ENCODE data around the gene FHIT. TPM values are rescaled to one million over a fixed set of nuclear protein-coding genes. Genes with fewer than 3 reads are reported as not detected.

FHIT gene
- total RNA-seq, 2 donors from 2014 or later: 8.7 to 12.7 TPM

DNA sequence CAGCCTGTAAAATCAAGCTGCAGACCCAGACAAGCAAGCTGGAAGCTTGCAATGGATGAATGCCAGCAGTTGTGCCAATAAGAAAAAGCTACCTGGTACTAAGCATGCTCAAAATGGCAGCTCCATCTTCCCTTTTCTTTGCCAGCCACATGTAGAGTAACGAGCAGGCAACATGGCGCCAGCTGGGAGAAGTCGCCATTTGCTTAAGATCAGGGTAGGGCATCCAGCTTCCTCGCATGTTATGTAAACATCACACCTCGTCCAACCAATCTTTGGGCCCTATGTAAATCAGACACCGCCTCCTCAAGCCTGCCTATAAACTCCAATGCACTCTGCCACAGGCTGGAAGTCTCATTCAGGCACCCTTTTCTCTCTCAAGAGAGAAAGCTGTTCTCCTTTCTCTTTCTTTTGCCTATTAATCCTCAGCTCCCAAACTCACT, 973.9 kb downstream of the FHIT start:
- no peak for DNase-seq
- intact Hi-C loops (cut with DNase I): no loop called here

DNA sequence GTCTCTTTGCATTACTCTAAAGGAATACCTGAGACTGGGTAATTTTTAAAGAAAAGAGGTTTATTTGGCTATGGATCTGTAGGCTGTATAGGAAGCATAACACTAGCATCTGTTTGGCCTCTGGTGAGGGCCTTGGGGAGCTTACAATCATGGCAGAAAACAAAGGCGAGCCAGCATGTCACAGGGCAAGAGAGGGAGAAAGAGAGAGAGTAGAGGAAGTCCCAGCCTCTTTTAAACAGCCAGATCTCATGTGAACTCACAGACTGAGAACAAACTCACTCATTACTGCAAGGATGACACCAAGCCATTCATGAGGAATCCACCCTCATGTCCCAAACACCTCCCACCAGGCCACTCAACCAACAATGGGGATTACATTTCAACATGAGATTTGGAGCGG, 974.6 kb downstream of the FHIT start:
- DNase-seq (no peak), ATAC-seq (no peak)
- intact Hi-C loops (cut with DNase I): no loop called here

More for the DNA sequence above, 973.9 kb downstream of the FHIT start:
- no peak for ATAC-seq

DNA sequence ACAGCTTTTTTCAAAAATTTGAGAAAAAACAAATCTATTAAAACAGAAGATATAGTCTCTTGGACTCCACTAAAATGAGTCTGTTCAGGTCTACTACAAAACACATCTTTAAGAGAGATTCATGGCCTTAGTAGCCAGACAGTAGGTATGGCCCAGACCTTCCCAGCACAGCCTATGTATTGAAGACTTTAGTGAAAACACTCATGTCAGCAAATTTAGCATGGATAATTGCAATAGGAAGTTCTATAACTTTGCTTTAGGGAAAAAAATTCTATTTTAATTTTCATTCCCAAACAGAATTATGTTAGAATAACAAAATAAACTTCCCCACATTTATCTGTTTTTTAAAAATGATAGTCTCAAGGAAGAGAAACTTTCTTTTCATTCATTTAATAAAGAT, 976.6 kb downstream of the FHIT start:
- DNase-seq (no peak), ATAC-seq (no peak)
- intact Hi-C loops (cut with DNase I): no loop called here

DNA sequence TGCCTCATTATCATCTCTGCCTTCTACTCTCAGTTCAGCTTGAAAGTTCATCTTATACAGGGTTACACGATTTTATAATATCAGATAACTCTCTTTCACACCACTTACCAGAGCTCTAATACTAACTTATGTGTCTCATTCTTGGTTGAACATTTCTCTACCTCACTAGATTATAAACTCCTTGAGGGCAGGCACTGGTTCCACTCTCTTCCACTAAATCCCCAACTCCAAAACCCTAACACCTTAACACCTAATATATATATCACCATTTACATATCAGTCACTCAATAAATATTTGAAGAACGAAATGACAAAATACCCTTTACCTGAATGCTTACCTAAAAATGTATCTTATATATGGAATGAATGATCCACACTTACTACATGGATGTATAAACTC, 977.2 kb downstream of the FHIT start:
- DNase-seq: no peak
- no peak for ATAC-seq
- intact Hi-C loops (cut with DNase I): no loop called here

DNA sequence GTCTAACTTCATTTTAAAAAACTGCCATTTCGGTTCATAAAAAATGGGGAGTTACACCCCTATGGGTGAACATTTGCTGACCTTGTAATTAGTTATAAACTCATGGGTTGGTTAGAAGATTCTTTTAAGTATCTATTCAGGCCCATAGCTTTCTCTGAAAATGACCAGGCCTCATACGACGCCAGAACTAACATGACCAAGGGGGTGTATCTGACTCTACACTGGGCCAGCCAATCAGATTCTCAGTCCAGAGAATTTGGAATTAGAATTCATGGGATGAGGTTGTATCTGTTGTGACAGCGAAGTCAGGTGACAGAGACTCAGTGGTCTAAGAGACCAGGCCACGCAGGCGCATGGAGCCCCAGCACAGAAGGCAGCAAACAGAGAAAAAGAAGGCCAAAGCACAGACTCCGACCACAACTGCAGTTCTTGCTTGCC, 981.4 kb downstream of the FHIT start:
- ATAC-seq (peak in 1 of 2 donors; percentile 34), DNase-seq (no peak)
- intact Hi-C loops (cut with DNase I): no loop called here

DNA sequence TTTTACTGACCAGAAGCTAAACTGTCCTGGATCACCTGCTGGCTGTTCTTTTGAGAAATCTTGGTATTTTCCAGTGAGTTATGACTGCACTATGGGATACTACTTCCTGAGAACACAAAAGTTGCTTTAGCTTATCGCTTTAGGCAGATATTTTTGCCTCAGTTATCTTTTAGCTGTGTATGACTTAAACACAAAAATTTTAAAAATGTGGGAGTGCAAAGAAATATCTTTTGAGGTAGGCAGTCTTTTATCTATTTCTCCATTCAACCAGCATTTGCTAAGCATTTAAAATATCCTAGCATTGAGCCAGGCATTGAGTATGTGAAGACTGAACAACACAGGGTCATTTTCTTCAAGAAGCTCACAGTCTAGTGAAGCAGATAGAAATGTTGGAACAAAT, 981.9 kb downstream of the FHIT start:
- intact Hi-C loops (cut with DNase I): no loop called here
- ATAC-seq (peak; percentile 44 to 95), DNase-seq (no peak)

DNA sequence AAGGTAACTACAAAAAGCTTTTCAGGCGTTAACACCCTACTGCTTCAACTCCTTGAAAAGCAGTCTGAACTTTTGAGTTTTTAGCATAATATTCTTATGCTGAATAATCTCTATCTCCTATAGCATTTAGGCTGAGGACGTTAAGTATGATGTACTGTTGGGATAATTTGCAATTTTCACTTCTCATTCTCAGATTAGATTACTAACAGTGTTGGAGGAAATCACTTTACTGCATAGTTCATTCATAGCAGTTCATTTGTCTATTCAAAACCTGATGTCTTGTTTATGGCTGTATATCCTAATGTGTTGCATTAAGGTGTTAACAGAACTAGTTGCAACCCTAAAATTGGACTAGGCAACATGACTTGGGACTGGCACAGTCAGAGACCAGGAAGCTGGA, 983.1 kb downstream of the FHIT start:
- no peak for DNase-seq
- no peak for ATAC-seq
- intact Hi-C loops (cut with DNase I): no loop called here

DNA sequence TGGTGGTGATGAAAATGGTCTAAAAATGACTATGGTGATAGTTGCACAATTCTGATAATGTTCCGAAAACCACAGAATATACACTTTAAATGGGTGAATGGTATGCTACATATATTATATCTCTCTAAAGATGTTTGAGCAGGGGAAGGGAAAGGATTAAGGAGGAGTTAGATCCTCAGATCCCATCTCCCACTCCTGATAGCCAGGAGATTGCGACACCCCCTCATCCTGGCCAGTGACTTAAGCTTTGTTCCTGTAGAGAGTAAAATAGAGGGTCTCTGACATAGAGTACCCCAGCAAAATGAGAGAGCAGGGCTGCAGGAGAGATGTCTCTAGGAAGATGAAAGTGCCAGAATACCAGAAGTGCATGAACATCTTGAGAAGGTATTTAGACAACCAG, 984.8 kb downstream of the FHIT start:
- intact Hi-C loops (cut with DNase I): no loop called here
- DNase-seq: no peak
- ATAC-seq: no peak

DNA sequence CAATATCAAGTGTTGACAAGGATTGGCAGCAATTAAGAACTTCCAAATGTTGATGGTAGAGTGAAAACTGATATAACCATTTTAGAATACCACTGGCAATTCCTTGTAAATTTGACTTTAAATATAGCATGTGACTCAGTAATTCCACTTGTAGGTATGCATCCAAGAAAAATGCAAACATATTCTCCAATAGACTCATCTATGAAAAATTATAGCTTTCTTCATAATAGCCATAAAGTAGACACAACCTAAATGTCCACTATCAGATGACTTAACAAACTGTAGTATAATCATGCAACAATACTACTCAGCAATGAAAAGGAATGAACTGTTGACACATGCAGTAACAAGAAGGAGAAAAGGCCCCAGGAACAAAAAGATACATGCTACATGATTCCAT, 988.1 kb downstream of the FHIT start:
- ATAC-seq (no peak), DNase-seq (no peak)
- intact Hi-C loops (cut with DNase I): no loop called here

DNA sequence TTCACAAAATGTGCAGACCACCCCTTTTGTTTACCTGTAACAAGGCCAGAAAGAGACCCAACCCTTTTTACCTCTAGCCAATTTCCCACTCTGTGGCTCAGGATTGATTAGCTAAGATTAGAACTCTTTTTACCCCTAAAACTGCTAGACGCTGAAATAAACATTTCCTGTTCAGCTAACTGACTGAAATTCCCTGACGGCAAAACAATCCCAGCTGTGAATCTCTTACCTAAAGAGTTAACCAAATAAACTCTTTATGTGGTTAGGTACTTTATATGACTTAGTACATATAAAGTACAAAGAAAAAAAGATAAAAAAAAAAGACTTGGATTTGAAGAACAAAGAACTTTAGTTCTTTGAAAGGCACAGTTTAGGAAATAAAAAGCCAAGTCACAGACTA, 988.7 kb downstream of the FHIT start:
- intact Hi-C loops (cut with DNase I): no loop called here

DNA sequence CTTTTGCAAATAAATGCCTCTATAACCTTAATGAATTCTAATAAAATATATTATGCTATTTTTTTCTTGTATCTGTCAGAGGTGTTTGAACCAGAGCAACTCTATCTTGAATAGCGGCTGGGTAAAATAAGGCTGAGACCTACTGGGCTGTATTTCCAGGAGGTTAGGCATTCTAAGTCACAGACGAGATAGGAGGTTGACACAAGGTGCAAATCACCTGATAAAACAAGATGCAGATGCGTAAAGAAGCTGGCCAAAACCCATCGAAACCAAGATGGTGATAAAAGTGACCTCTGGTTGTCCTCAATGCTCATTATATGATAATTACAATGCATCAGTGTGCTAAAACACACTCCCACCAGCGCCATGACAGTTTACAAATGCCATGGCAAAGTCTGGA, 990.7 kb downstream of the FHIT start:
- intact Hi-C loops (cut with DNase I): no loop called here
- no peak for DNase-seq
- no peak for ATAC-seq

More for the DNA sequence above, 988.7 kb downstream of the FHIT start:
- no peak for ATAC-seq
- no peak for DNase-seq

DNA sequence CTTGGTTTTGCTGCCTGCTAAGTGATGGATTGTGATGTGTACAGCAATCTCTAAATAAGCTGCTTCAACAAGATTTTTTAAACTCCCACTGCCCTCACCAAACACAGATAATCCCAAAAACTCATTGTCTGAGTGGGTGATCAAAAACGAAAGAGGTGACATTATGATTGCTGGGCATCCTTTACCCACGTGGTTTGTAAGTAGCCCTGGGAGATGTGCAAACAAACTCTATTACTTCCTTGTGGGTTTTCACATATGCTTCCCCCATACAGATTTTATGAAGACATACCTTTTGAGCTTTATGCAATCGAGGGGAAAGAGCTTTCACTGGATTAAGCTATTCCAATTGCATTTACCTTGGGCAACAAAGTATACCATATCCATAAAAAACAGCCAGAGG, 1000.4 kb downstream of the FHIT start:
- intact Hi-C loops (cut with DNase I): no loop called here
- ATAC-seq: no peak
- no peak for DNase-seq

DNA sequence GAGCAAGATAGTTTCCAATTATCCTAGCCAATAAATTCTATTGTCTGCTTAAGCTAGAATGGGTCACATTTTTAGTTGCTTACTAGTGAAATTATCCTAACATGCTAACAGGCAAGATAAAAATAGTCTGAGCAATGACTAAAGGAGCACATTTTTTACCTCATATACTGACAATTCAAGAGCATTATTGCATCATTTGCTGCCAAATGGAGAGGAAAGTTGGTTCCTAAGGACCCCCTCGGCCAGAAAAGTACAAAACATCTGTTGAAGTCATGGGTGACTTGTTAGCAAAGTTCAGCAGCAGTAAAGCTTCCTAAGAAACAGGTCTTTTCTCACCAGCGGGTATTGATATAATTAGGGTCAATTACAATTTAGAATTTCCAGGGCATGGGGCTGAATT, 1001.0 kb downstream of the FHIT start:
- DNase-seq (no peak), ATAC-seq (no peak)
- intact Hi-C loops (cut with DNase I): no loop called here

DNA sequence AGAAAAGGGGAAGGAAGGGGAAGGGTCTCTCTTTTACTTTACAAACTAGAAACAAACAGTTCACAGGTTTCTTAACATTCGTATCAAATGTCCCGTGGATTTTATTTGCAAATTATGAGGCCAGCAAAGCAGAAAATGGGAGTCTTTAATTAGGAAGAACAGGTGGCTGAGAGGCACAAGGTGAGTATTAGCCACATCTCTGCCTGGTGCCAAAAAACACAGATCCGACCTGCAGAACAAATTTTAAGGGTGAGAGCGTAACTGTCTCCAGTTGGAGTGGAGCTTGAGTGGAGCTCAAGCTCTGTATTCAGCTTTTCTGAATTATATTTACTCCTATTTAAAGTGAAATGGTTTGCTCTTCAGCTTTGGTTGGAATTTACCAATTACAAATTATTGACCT, 1004.9 kb downstream of the FHIT start:
- ATAC-seq (no peak), DNase-seq (no peak)
- intact Hi-C loops (cut with DNase I): no loop called here

DNA sequence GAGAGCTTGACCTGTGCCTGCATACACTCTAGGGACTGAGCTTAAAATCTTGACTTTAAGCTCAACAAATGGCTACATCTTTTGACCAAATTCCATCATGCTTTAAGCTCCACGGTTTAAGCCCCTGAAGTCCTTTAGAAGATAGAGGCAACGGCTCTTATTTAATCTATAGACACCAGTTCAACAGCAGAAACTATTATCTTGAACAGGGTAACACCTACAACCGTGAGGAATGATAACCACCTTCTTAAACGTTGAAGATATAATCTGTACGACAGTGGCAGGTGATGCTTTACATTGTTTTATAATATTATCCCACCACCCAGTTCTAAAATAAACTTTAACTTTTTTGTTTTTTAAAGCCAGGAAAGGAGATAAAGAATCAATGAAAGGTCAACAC, 1007.8 kb downstream of the FHIT start:
- intact Hi-C loops (cut with DNase I): no loop called here
- ATAC-seq (no peak), DNase-seq (no peak)

DNA sequence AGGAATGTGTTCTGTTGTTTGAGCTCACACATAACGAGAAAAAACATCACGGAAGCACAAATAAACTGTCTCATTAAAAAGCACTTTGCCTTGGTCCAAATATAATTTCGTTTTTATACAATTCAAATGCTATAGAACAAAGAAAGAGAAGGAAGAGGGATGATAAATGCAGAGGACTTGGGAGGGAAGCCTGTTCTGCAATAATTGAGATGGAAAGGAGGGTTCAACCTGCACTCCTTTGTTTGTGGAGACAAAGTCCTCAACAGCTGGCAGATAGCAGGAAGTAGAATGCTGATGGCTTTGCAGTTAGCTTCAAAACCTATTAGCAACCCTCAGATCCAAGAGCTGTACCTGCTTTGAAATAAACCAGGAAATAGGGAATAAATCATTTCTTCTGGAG, 1010.8 kb downstream of the FHIT start:
- intact Hi-C loops (cut with DNase I): no loop called here
- no peak for ATAC-seq

DNA sequence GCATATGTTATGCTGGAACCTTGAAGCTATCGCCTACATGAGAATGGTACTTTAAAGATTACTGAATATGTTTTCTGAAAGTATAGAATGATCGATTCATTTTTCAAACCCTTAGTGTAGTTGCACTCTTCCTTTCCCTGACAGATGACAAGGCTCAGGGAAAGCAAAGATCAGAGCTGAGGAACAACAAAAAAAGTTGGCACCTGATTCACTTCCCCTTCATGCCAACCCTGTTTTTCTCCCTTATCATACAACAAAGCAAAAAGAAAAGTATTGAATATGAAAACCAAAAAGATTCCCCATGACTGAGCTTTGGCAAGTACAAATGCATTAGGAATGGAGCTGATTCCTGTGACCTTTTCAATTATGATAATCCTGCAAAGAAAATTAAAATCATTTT, 1012.7 kb downstream of the FHIT start:
- no peak for ATAC-seq
- intact Hi-C loops (cut with DNase I): no loop called here
- DNase-seq: no peak

More for the DNA sequence above, 1010.8 kb downstream of the FHIT start:
- DNase-seq: no peak

DNA sequence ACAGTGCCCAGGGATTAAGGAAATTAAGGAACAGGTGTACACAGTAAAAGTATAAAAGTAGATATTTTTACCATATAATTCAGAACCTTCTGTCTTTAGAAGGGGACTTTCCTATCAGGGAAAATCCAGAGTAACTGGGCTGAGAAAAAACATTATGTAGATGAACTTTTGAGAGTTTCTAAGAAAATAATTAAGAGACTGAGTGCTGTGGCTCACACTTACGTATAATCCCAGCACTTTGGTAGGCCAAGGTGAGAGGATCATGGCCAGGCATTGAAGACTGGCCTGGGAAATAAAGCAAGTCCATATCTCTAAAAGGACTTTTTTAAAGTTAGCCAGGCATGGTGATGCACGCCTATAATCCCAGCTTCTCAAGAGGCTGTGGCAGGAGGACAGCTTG, 1021.8 kb downstream of the FHIT start:
- intact Hi-C loops (cut with DNase I): no loop called here
- DNase-seq: no peak

DNA sequence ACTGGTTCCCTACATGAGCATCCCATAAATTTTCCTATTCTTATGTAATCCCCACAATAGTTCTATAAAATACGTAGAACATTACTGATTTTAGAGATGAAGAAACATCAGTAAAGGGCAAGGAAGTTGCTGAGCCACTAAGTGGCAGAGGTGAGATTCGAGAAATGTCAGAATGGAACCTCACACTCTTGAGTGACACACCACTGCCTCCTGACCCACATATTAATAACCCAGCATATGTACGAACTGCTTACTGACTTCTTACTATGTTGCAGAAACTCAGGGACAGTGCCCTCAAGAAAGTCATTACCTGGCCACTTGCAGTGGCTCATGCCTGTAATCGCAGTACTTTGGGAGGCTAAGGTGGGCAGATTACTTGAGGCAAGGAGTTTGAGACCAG, 1022.4 kb downstream of the FHIT start:
- ATAC-seq: no peak
- DNase-seq: no peak
- intact Hi-C loops (cut with DNase I): no loop called here

More for the DNA sequence above, 1021.8 kb downstream of the FHIT start:
- no peak for ATAC-seq

DNA sequence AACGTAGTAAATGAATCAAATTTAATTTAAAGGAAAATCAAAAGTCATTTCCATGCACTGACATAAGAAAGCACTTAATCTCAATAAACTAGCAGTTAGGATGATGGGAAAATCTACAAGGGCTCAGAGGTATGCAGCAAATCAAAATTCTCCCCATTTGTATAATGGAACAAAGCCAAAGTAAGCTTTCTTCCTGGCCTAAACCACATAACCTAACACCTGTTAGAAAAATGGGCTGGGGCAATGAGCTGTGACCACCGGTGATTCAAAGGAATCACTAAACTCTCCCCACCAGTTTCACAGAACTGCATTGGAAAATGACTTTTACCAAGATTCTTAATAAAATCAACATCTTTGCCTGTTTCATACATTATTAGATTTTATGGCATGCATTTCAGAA, 1024.3 kb downstream of the FHIT start:
- ATAC-seq (no peak), DNase-seq (no peak)
- intact Hi-C loops (cut with DNase I): no loop called here

DNA sequence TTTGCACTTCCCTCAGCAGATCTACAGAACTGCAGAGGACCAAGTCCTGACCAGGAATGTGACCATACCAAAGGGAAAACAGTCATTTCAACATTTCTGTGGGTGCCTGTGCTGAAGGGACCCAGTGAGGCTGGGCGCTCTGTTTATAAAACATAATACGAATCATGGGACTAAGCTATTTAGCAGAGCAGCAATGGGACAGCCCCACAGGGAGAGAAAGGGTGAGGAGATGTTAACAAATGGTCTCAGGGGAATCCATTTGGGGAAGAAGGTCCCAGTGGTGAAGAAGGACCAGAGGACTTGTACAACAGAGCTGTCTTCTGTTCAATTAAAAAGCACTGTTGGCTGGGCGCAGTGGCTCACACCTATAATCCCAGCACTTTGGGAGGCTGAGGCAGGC, 1025.4 kb downstream of the FHIT start:
- intact Hi-C loops (cut with DNase I): no loop called here
- DNase-seq: no peak
- no peak for ATAC-seq

DNA sequence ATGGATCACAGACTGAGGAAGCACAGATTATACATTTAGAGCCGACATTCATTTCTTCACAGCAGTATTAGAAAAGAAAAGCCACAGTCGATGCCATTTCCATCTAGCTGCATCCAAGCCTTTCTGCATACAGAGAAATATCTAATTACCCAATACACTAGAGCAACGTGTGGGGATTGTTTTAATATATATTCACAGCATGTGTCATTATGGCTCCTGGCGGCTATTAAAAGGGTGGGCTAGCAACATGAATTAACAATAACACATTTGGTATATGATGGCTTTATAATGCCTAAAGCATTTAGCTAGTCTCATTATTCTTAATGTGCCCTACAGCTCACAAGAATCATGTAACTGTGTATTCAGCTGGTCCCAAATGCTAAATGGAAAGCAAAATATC, 1030.5 kb downstream of the FHIT start:
- intact Hi-C loops (cut with DNase I): no loop called here
- ATAC-seq (no peak), DNase-seq (no peak)

All from left cardiac atrium (tissue), 4 donors.